ENCODE data around the gene MEMO1. TPM values are rescaled to one million over a fixed set of nuclear protein-coding genes. Genes with fewer than 3 reads are reported as not detected.

The MEMO1 gene
- total RNA-seq, 1 experiment from 2014 or later: 85.8 TPM

DNA sequence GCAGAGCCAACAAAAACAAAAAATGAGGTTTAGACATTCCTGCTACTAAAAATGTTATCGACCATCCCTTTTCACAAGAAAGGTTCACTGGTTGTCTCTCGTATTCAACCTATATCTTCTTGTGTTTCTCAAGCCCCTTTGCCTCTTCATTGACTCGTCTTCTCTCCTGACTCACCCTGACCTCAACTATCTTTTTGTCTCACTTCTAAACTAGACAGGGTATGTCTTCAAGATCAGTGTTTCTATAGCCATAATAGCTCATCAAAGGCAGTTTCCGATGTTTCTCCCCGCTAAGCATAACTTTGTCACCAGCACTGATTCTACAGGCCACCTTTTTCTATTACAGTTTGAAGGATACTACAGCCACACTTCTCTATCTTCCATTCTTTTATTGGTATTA is 178.4 kb downstream of the MEMO1 start:
- no peak for DNase-seq
- Histone ChIP-seq H3K9me3 (no peaks in the 10 kb centered on the region), H3K27me3 (no peaks in the 10 kb centered on the region), H3K4me3 (no peak overlapping the region), H3K36me3 (no peaks in the 10 kb centered on the region)

DNA sequence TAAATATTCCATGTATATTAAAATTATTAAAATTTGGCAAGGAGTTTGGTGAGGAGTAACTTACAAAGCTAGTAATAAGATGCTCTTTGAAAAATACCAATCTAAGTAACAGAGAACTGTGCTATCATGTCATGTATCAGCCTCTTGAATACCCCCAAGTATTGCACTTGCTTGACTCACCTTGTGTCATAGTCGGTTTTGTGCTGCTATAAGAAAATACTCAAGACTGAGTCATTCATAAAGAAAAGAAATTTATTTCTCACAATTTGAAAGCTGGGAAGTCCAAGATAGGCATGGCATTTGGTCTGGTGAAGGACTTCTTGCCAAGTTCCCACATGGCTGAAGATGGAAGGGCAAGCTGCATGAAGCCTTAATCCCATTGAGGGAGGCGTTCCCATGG is 179.2 kb downstream of the MEMO1 start:
- H3K4me3 ChIP-seq: no peak overlapping the region
- H3K27me3 ChIP-seq: no peaks in the 10 kb centered on the region
- 0 out of 2 replicates have a peak, but pooled peaks cover under 1% of the 10 kb centered on the region for H3K9me3 ChIP-seq
- no peak for DNase-seq
- no peaks in the 10 kb centered on the region for H3K36me3 ChIP-seq

DNA sequence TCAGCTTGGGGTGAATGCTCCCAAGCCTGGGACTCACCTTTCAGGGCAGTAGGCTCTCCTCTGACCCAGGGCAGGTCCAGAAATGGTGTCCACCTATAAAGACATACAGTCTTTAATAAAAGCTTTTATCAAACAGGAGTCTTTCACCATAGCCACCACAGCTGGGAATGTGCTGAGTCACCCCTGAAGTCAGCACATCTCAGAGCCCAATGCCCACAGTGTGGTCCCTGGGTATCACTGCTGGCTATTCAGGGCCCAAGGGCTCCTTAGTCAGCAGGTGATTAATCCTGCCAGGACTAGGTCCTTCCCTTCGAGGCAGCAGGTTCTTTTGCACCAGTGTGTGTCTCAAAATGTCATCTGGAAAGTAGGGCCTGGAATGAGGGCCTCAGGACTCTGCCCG is 181.9 kb downstream of the MEMO1 start:
- H3K27me3 ChIP-seq: no peaks in the 10 kb centered on the region
- peaks cover 4% of the 10 kb centered on the region; the same call in 1 of the 2 replicates for H3K9me3 ChIP-seq
- no peaks in the 10 kb centered on the region for H3K36me3 ChIP-seq
- no peak for DNase-seq
- no peak overlapping the region for H3K4me3 ChIP-seq

DNA sequence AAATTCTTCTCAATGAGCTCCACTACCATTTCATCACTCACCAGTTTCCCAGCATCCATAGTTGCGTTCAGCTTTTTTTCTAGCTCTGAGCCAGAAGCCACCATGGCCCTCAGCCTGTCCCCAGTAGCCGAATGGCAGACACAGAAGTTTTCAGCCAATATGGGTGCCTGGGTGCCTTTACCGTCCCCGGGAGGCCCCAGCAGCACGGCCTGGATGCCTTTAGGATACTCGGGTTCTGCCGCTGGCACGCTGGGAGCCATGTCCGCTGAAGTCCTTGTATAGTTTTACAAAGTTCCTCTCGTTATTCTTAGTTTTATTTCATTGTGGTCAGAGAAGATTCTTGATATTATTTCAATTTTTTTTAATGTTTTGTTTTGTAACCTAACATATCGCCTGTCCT is 187.2 kb downstream of the MEMO1 start:
- no peaks in the 10 kb centered on the region for H3K36me3 ChIP-seq
- peaks cover 4% of the 10 kb centered on the region; the same call in 1 of the 2 replicates for H3K9me3 ChIP-seq
- no peaks in the 10 kb centered on the region for H3K27me3 ChIP-seq
- DNase-seq: no peak
- H3K4me3 ChIP-seq: no peak overlapping the region

DNA sequence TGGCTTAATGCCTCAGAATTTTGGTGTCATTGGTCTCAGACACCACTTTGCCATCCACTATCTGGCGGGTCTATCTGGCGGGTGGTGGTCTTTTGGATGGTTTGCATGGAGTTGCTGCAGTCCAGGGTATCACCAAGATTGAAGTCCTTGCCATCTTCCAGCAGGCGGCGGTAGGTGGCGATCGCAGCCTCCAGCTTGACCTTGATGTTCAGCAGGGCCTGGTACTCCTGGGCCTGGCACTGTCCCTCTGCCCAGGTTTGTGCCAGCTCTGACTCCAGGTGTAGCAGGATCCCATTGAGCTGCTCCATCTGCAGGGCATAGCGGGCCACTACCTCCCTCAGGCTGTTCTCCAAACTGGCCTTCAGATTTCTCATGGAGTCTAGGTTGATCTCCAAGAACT is 188.2 kb downstream of the MEMO1 start:
- no peak for DNase-seq
- no peaks in the 10 kb centered on the region for H3K36me3 ChIP-seq
- no peaks in the 10 kb centered on the region for H3K27me3 ChIP-seq
- H3K4me3 ChIP-seq: no peak overlapping the region
- H3K9me3 ChIP-seq: peaks cover 4% of the 10 kb centered on the region; the same call in 1 of the 2 replicates

Other genes starting within 250 kb of the MEMO1 start
- gene DPY30, start 28.8 kb upstream of the MEMO1 start, total RNA-seq (2014; rRNA removed; shearing (Covaris generic); ENCODE audit: low replicate concordance): 145 and 202 TPM in 2 replicates
- 19.0 and 23.5 TPM in 2 replicates for gene SPAST, start 52.5 kb upstream of the MEMO1 start, total RNA-seq (2014; rRNA removed; shearing (Covaris generic); ENCODE audit: low replicate concordance)
- 20.7 and 31.7 TPM in 2 replicates for gene SLC30A6, start 154.9 kb upstream of the MEMO1 start, total RNA-seq (2014; rRNA removed; shearing (Covaris generic); ENCODE audit: low replicate concordance)

Data from MG63 (cell line).